NCI-H345 treated with DMSO at 0.1 percent for 48 hours (cell line): ENCODE results near the gene GLUD1.

ENCODE experiments used
- DNase-seq: peaks from one replicate; lab custom pipeline; 2025; ENCODE audit not compliant: unreplicated experiment; lab: John Stamatoyannopoulos, UW

The GLUD1 gene

DNA sequence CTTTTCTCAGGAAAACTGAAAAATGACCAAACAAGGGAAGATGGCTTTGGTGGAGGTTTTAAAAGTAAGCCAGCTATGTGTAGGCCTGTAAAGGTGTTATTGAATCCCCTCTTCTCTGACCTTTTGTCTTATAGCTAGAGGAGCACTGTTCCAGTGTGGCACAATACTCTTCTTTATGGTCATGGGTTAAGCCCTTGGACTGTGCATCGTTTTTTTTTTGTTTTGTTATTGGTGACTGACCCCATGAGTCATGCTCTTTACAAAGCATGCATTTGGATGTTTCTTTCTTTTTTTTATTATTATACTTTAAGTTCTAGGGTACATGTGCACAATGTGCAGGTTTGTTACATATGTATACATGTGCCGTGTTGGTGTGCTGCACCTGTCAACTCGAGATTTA lies 94.2 kb downstream of the GLUD1 start:
- DNase-seq, result no peak
